Body of pancreas (tissue), 4 donors: ENCODE measurements around the gene SNTG2. TPM values are rescaled to one million over a fixed set of nuclear protein-coding genes. Genes with fewer than 3 reads are reported as not detected.

Experiments used
- ATAC-seq: fragments of 150-250 bp; one replicate; pipeline ENCODE4 v1.9.1; 2016
- DNase-seq, 4 donors: peaks; one replicate each; pipeline ENCODE4 v3.0.0-alpha.2; 2019
- H3K27ac ChIP-seq, 4 donors: fragments of 200-600 bp; sonication (generic); 1 replicate in 3 of 4; 2 replicates in 1 of 4; pipeline versions ENCODE4 v1.5.1 to v1.6.1; 2016 to 2019; ENCODE audit warnings: mild to moderate bottlenecking in 1 of 4, mixed read lengths in 1 of 4, moderate library complexity in 1 of 4
- H3K27me3 ChIP-seq, 2 donors: fragments of 200-600 bp; sonication (generic); one replicate each; pipeline ENCODE4 v1.6.0; 2016; ENCODE audit warnings: mild to moderate bottlenecking in 1 of 2
- H3K36me3 ChIP-seq, 2 donors: fragments of 200-600 bp; sonication (generic); replicated peaks in 1 of 2; 2 replicates each; pipeline ENCODE4 v1.5.1; 2016; ENCODE audit warnings: low read depth in 2 of 2; ENCODE audit not compliant: insufficient read depth in 1 of 2
- H3K4me1 ChIP-seq: fragments of 200-600 bp; sonication (generic); one replicate; pipeline ENCODE4 v1.6.0; 2016
- H3K4me3 ChIP-seq, 2 donors: fragments of 200-600 bp; sonication (generic); 1 replicate in 1 of 2; 2 replicates in 1 of 2; pipeline ENCODE4 v1.5.1; 2016 to 2019
- H3K9me3 ChIP-seq, 3 donors: fragments of 200-600 bp; sonication (generic); 1 replicate in 2 of 3; 2 replicates in 1 of 3; pipeline ENCODE4 v1.5.1; 2016
- POLR2A ChIP-seq, 3 donors: fragments of 450-650 bp; IDR thresholded peaks; one replicate each; pipeline ENCODE4 v1.6.1; 2016; ENCODE audit warnings: antibody characterized with exemption in 3 of 3, mild to moderate bottlenecking in 2 of 3
- WGBS, 2 donors: methylation state at CpG; one replicate each; pipeline ENCODE4 v1.1.5; 2017; 5-methylcytosine and 5-hydroxymethylcytosine counted together
- intact Hi-C: fragments of 100-400 bp; cut with DNase I; formaldehyde crosslinking; loops from one replicate; pipeline ENCODE4 v1.15.1; 2023
- total RNA-seq, 2 donors: library from RNA; depleted of rRNA; stranded (reverse); fragments of >200 nt; gene quantifications; one replicate each; pipeline ENCODE4 v1.1.0, GENCODE V29; 2016
- TF ChIP-seq, protein P1 (sequence below), 7 experiments: fragments of 450-650 bp in 4 of 7; fragments of 200-600 bp in 3 of 7; sonication (generic) in 3 of 7; IDR thresholded peaks; one replicate each; pipeline ENCODE4 v1.5.1; 2016 to 2019; ENCODE audit warnings: antibody characterized with exemption in 7 of 7

Gene SNTG2
- total RNA-seq, 2 donors from 2014 or later, result 11.9 to 18.7 TPM

DNA sequence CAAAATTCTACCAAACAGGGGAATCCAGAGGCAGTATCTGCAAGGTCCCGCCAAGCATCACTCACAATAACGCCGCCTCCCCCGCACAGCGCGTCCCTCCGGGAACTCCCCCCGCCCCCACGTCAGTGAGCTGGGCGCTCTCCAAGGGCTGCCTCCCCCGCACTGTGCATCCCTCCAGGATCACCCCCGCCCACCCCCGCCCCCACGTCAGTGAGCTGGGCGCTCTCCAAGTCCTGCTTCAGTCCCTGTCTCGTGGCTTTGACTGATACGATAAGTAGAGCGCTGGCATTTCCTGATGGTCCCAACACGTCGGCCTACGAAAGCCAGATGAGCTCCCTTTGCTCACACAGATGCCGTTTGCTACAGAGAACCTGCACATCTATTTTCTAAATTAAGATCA is 331.9 kb downstream of the SNTG2 start:
- Histone ChIP-seq H3K9me3 (no peaks in the 10 kb centered on the region), H3K36me3 (no peaks in the 10 kb centered on the region), H3K4me1 (no peaks in the 10 kb centered on the region), H3K27ac (no peak overlapping the region), H3K27me3 (no peaks in the 10 kb centered on the region), H3K4me3 (no peak overlapping the region)
- no peak for ATAC-seq
- 59 to 74% methylated on average over 16 to 22 of the region's 22 CpGs for WGBS, 2 donors
- intact Hi-C loops, result no loop called here
- no peak for DNase-seq
- no peak for TF ChIP-seq POLR2A (IDR thresholded peaks at IDR 0.05)
- TF ChIP-seq, protein P1, sequence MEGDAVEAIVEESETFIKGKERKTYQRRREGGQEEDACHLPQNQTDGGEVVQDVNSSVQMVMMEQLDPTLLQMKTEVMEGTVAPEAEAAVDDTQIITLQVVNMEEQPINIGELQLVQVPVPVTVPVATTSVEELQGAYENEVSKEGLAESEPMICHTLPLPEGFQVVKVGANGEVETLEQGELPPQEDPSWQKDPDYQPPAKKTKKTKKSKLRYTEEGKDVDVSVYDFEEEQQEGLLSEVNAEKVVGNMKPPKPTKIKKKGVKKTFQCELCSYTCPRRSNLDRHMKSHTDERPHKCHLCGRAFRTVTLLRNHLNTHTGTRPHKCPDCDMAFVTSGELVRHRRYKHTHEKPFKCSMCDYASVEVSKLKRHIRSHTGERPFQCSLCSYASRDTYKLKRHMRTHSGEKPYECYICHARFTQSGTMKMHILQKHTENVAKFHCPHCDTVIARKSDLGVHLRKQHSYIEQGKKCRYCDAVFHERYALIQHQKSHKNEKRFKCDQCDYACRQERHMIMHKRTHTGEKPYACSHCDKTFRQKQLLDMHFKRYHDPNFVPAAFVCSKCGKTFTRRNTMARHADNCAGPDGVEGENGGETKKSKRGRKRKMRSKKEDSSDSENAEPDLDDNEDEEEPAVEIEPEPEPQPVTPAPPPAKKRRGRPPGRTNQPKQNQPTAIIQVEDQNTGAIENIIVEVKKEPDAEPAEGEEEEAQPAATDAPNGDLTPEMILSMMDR (IDR thresholded peaks at IDR 0.05), result no peak

DNA sequence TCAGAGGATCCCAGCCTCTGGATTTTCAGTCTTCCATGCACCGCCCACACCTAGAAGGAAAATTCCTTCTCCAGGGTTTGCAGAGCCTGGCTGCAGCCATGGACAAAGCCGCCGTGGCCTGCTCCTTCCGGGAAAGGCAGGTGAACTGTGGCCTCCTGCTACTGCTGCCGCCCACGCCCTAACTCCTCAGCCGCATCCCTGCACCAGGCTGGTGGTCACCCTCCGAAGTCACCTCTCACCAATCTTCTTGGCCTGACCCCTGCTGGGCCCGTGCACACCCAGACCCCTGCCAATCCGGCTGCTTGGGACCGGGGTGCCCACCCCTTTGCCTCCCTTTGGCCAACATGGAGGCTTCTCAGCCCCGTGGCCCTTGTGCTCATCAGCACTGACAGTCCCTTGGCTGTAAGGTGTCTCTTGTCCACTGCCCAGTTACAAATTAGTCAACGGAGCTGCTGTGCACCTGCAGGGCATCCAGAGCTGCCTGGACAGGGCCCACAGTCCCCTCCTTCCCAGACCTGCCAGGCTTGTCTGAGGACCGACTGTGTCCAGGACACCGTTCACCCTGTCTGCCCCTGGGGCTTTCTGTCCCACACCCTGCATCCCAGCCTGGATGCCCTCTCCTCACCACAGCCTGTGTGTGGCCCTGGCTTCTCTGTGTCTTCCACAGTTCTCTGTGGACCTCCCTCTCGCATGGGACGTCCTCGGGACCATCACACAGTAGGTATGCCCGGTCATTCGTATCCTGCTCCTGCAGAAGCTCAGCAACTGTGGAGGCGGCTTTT is 332.6 kb downstream of the SNTG2 start:
- no peaks in the 10 kb centered on the region for H3K27me3 ChIP-seq
- H3K4me3 ChIP-seq, result no peak overlapping the region
- DNase-seq, result no peak
- no peak for ATAC-seq
- TF ChIP-seq POLR2A (IDR thresholded peaks at IDR 0.05), result no peak
- TF ChIP-seq, protein P1 (IDR thresholded peaks at IDR 0.05), result no peak
- 76 to 78% methylated on average over 16 to 21 of the region's 21 CpGs for WGBS, 2 donors
- H3K4me1 ChIP-seq, result no peaks in the 10 kb centered on the region
- no peaks in the 10 kb centered on the region for H3K36me3 ChIP-seq
- H3K27ac ChIP-seq, result no peak overlapping the region
- H3K9me3 ChIP-seq, result no peaks in the 10 kb centered on the region
- intact Hi-C loops, result no loop called here

DNA sequence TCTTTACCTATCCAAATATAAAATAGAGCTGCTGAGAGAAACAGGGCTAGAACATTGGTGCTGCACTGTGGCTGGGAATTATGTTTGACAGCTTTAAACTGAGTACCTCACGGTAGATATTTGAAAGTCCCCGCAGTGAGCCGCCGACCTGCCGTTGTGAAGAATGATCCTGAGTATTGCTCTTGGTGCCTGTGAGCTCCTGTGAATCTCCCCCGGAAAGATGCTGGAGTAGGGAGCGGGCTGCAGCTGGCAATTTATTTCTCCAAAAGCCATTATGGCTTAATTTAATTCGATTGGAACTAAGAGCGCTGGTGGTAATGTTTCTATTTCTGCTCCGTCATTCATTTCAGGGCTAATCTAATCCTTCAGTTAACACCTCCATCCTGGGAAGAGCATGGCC is 333.2 kb downstream of the SNTG2 start:
- Histone ChIP-seq H3K9me3 (no peaks in the 10 kb centered on the region), H3K4me3 (no peak overlapping the region), H3K27ac (no peak overlapping the region), H3K4me1 (no peaks in the 10 kb centered on the region), H3K36me3 (no peaks in the 10 kb centered on the region), H3K27me3 (no peaks in the 10 kb centered on the region)
- 67 to 76% methylated on average over 10 of the region's 10 CpGs for WGBS, 2 donors
- no peak for ATAC-seq
- intact Hi-C loops, result no loop called here
- DNase-seq, result no peak
- TF ChIP-seq, protein P1 (IDR thresholded peaks at IDR 0.05), result no peak
- TF ChIP-seq POLR2A (IDR thresholded peaks at IDR 0.05), result no peak

DNA sequence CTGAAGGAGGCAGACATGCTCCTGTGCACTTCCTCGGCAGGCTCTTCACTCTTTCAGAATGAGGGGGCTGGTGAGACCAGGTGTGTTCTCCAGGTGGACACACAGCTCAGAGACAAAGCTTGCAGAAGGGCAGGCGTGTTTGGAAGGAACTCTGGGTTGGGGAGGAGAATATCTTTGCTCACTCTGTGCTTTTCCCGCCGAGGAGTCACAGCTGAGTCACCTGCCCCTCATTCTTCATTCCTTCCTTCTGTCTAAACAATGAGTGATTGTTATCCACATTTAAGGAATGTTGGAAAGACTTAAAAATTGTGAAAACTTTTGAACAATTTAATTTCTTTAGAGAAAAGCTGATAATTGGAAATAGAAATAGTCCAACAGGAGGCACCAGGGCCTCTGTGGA is 336.3 kb downstream of the SNTG2 start:
- 62 to 93% methylated on average over 4 of the region's 4 CpGs for WGBS, 2 donors
- intact Hi-C loops, result no loop called here
- Histone ChIP-seq H3K9me3 (no peaks in the 10 kb centered on the region), H3K27me3 (no peaks in the 10 kb centered on the region), H3K4me3 (no peak overlapping the region), H3K4me1 (no peaks in the 10 kb centered on the region), H3K36me3 (no peaks in the 10 kb centered on the region), H3K27ac (no peak overlapping the region)
- TF ChIP-seq, protein P1 (IDR thresholded peaks at IDR 0.05), result no peak
- TF ChIP-seq POLR2A (IDR thresholded peaks at IDR 0.05), result no peak
- no peak for DNase-seq
- ATAC-seq, result no peak

DNA sequence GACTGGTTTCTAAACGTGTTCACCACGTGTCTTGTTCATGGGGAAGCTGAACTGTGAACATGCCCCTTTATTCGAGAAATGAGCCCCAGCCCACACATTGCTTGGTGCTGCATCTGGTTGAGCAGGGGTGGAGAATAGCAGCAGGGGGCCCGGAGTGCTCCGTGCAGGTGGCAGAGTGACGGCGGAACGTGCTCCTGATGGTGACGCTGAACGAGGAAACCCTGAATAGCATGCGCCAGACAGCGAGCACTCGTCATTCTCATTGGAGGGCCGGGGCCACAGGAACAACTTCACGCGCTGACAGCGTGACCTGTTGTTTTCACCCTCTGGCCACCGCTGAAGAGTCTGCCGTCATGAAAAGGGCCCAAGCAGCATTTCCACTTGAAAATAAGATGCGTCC is 336.8 kb downstream of the SNTG2 start:
- 82 to 87% methylated on average over 20 of the region's 20 CpGs for WGBS, 2 donors
- DNase-seq (no peak), ATAC-seq (no peak)
- Histone ChIP-seq H3K4me1 (no peaks in the 10 kb centered on the region), H3K4me3 (no peak overlapping the region), H3K9me3 (no peaks in the 10 kb centered on the region), H3K27ac (no peak overlapping the region), H3K36me3 (no peaks in the 10 kb centered on the region), H3K27me3 (no peaks in the 10 kb centered on the region)
- no peak for TF ChIP-seq POLR2A (IDR thresholded peaks at IDR 0.05)
- TF ChIP-seq, protein P1 (IDR thresholded peaks at IDR 0.05), result no peak
- intact Hi-C loops, result no loop called here
